Measurements from ENCODE around the gene B3GLCT. TPM values are rescaled to one million over a fixed set of nuclear protein-coding genes. Genes with fewer than 3 reads are reported as not detected.

The B3GLCT gene
- polyA plus RNA-seq, 1 donor from 2014 or later: 6.0 TPM

GRCh38 chr13:31224174-31224669 lies 24.4 kb downstream of the B3GLCT start:
- Mint-ChIP-seq H3K4me3 (peak overlapping the region in 1 of 4 donors; percentile 76), H3K4me1 (peaks cover 0 to 7% (median 6%) of the 10 kb centered on the region in 3 donors), H3K27me3 (no peaks in the 10 kb centered on the region), H3K36me3 (peaks cover 6% of the 10 kb centered on the region), H3K27ac (no peak overlapping the region), H3K9me3 (no peaks in the 10 kb centered on the region)

DNA sequence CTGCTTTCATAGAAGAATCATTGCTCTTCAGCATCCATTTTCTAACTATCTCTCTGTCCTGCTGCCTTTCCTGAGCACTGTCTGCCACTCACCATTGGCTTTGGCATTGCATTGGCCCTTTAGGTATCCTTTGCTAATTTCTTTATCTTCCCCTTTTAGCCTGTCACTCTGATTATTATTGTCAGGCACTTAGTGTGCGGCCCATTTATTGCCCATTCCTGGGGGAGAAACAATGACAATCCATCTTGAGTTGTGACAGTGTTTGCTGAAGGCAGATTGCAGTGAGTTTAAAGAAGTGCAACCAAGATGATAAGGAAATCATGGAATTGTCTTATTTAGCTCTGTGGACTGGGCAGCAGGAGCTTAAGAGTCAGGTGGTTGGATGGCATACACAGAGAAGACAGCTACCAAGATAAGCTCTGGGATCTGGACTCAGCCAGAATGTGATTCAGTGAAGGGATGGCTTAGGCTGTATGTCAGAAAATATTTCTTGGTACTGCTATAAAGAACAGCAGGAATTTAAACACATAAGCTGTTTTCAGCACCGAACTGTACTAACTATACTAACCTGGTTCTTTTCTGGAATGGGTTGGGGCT lies 25.3 kb downstream of the B3GLCT start:
- H3K36me3 Mint-ChIP-seq: peaks cover 9% of the 10 kb centered on the region
- H3K27ac Mint-ChIP-seq: no peak overlapping the region
- H3K27me3 Mint-ChIP-seq: no peaks in the 10 kb centered on the region
- no peaks in the 10 kb centered on the region for H3K9me3 Mint-ChIP-seq
- H3K4me3 Mint-ChIP-seq: no peak overlapping the region
- H3K4me1 Mint-ChIP-seq: peaks cover 0 to 7% (median 6%) of the 10 kb centered on the region in 3 donors

DNA sequence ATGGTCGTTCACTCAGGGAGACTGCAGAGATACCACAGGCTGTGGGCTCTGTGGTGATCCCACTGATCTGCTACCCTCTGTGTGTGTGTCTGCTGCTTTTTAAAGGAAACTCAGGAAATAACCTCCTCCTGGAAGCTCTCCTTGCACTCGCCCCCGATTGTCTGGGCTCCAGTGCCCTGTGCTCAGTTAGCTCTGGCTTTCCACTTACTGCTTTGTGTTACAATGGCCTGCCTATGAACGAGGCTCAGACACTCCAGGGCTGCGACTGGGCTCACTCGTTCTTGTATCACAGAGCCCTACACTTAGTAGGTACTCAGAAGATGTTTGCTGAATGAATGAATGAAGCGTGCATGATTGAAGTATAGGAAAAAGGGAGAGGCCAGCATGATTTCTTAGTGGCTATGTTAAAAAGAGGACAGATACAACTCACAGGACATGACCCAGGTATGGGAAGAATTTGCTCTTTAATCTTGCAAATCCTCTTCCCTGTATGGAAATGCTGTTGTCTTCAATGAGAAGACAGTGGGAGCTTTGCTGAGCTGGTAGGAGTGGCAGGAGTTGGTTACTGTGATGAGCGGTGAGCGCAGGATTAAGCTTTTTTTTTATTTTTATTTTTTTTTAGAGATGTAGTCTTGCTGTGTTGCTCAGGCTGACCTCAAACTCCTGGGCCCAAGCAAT lies 26.4 kb downstream of the B3GLCT start:
- Mint-ChIP-seq H3K9me3 (no peaks in the 10 kb centered on the region), H3K4me1 (peaks cover 0 to 7% (median 6%) of the 10 kb centered on the region in 3 donors), H3K27me3 (no peaks in the 10 kb centered on the region), H3K27ac (no peak overlapping the region), H3K36me3 (peaks cover 12% of the 10 kb centered on the region), H3K4me3 (no peak overlapping the region)

DNA sequence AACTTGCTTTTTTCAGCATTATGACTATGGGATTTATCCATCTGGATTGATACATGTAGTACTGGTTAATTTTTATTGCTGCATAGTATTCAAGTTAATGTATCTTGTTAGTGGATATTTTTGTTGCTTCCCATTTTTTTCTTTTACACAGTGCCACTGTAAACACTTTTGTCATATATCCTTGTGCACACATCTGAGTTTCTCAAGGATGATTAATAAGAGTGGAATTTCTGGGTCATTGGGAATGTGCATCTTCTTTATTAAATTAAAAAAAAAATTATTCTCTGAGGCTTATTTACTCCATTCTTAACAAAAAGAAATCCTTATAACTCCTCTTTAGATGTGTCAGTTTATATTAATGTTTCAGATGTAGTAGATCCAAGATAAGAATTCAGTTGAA lies 27.3 kb downstream of the B3GLCT start:
- Mint-ChIP-seq H3K9me3 (no peaks in the 10 kb centered on the region), H3K27me3 (no peaks in the 10 kb centered on the region), H3K36me3 (peaks cover 10% of the 10 kb centered on the region), H3K4me1 (peaks cover 0 to 7% (median 6%) of the 10 kb centered on the region in 3 donors), H3K27ac (no peak overlapping the region), H3K4me3 (no peak overlapping the region)

DNA sequence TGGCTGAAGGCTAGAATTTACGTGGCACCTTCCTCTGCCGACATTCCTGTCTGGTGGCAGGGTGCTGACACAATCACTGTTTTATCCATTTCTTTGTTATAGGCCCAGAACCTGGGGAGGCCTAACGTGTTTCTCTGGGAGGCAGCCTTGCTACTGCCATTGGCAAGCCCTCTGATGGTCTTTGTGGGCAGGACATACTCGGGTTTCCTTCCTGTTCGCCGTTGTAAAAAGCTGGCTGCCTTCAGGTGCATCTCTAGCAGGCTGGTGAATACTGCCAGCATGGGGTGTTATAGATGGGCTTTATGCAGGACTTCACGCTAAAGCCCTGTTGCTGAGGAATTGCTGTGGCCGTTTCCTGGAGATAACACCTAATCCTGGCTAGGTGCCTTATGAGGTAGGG lies 28.1 kb downstream of the B3GLCT start:
- peaks cover 0 to 7% (median 6%) of the 10 kb centered on the region in 3 donors for H3K4me1 Mint-ChIP-seq
- H3K9me3 Mint-ChIP-seq: no peaks in the 10 kb centered on the region
- H3K27ac Mint-ChIP-seq: no peak overlapping the region
- no peak overlapping the region for H3K4me3 Mint-ChIP-seq
- H3K27me3 Mint-ChIP-seq: no peaks in the 10 kb centered on the region
- peaks cover 10% of the 10 kb centered on the region for H3K36me3 Mint-ChIP-seq

GRCh38 chr13:31234729-31235128 lies 35.0 kb downstream of the B3GLCT start:
- no peaks in the 10 kb centered on the region for H3K27me3 Mint-ChIP-seq

GRCh38 chr13:31236211-31236786 lies 36.5 kb downstream of the B3GLCT start:
- H3K27me3 Mint-ChIP-seq: no peaks in the 10 kb centered on the region

More at GRCh38 chr13:31234729-31235128, 35.0 kb downstream of the B3GLCT start:
- Mint-ChIP-seq H3K9me3 (no peaks in the 10 kb centered on the region), H3K27ac (no peak overlapping the region), H3K4me1 (peaks cover 0 to 5% (median 5%) of the 10 kb centered on the region in 3 donors), H3K4me3 (no peak overlapping the region), H3K36me3 (peaks cover 12% of the 10 kb centered on the region)

GRCh38 chr13:31240921-31241320 lies 41.1 kb downstream of the B3GLCT start:
- Mint-ChIP-seq H3K36me3 (peaks cover 9% of the 10 kb centered on the region), H3K4me1 (peaks cover 0 to 5% (median 5%) of the 10 kb centered on the region in 3 donors), H3K4me3 (no peak overlapping the region), H3K27me3 (no peaks in the 10 kb centered on the region), H3K9me3 (no peaks in the 10 kb centered on the region), H3K27ac (no peak overlapping the region)

More at GRCh38 chr13:31236211-31236786, 36.5 kb downstream of the B3GLCT start:
- peaks cover 0 to 5% (median 5%) of the 10 kb centered on the region in 3 donors for H3K4me1 Mint-ChIP-seq
- no peaks in the 10 kb centered on the region for H3K9me3 Mint-ChIP-seq
- no peak overlapping the region for H3K27ac Mint-ChIP-seq
- H3K36me3 Mint-ChIP-seq: peaks cover 9% of the 10 kb centered on the region
- H3K4me3 Mint-ChIP-seq: no peak overlapping the region

GRCh38 chr13:31242367-31242766 lies 42.6 kb downstream of the B3GLCT start:
- Mint-ChIP-seq H3K4me1 (peaks cover 0 to 3% (median 0%) of the 10 kb centered on the region in 3 donors), H3K4me3 (no peak overlapping the region), H3K36me3 (peaks cover 7% of the 10 kb centered on the region), H3K27me3 (no peaks in the 10 kb centered on the region), H3K27ac (no peak overlapping the region), H3K9me3 (no peaks in the 10 kb centered on the region)

- Mint-ChIP-seq H3K27ac (no peak overlapping the region), H3K4me3 (no peak overlapping the region), H3K9me3 (no peaks in the 10 kb centered on the region), H3K4me1 (peaks cover 0 to 3% (median 0%) of the 10 kb centered on the region in 3 donors), H3K36me3 (peaks cover 7% of the 10 kb centered on the region), H3K27me3 (no peaks in the 10 kb centered on the region)
These were observed 43.1 kb downstream of the B3GLCT start for GRCh38 chr13:31242916-31243315.

DNA sequence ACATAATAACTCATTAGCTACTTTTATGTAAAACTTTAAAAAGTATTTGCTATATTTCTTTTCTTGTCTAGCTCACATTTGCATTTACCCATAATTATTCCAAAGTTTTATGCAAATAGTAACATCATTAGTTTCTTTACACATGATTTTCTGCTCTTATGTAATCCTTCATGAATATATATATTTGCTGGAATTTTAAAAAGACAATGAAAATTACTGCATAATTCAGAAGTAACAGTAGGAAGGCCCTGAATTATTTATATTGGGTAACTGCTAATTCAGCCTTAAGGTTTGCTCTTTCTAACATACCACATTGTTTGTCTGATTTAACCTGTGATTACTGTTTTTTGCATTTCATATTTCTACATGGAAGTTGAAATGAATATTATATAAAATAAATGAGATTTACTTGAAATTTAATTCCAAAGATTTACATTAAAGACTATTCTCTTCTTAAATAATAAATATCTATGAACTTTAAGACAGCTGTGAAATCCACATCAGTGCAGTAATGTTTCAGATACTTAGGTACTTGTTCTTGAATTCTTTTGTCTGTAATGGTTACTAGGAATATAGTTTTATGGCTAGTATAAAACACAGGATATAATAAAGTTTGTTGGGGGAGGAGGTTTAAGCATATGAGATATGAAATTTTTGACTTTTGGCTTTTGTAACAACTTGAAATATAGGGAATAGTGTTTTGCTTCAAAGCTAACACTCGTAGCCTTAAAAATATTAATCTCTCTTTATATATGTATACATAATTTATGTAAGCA lies 46.0 kb downstream of the B3GLCT start:
- Mint-ChIP-seq H3K27me3 (no peaks in the 10 kb centered on the region), H3K27ac (no peak overlapping the region), H3K4me3 (no peak overlapping the region), H3K36me3 (peaks cover 5% of the 10 kb centered on the region), H3K9me3 (no peaks in the 10 kb centered on the region), H3K4me1 (no peaks in the 10 kb centered on the region)

DNA sequence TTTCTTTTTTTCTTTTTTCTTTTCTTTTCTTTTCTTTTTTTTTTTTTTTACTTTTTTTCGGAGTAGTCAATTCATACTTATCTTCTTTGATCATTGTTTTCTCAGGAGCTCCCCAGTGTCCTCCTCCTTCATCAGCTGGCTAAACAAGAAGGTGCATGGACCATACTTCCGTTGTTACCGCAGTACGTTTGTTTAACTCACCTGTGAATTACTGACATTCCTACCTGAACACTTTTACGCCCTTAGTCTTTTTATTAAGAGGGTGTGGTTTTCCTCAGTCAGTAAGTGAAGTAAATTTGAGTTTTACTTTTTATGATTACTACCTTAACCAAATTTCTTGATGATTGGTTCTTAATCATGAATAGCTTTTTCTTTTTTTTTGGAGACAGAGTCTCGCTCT lies 47.1 kb downstream of the B3GLCT start:
- H3K4me1 Mint-ChIP-seq: no peaks in the 10 kb centered on the region
- peak overlapping the region in 1 of 3 donors; percentile 47 for H3K27ac Mint-ChIP-seq
- H3K4me3 Mint-ChIP-seq: no peak overlapping the region
- no peaks in the 10 kb centered on the region for H3K9me3 Mint-ChIP-seq
- H3K36me3 Mint-ChIP-seq: peaks cover 3% of the 10 kb centered on the region
- no peaks in the 10 kb centered on the region for H3K27me3 Mint-ChIP-seq

- no peaks in the 10 kb centered on the region for H3K27me3 Mint-ChIP-seq
- H3K36me3 Mint-ChIP-seq: peaks cover 3% of the 10 kb centered on the region
- peaks cover 0 to 1% (median 0%) of the 10 kb centered on the region in 3 donors for H3K4me1 Mint-ChIP-seq
- peaks cover 0 to 5% (median 0%) of the 10 kb centered on the region in 3 donors for H3K9me3 Mint-ChIP-seq
- no peak overlapping the region for H3K4me3 Mint-ChIP-seq
- H3K27ac Mint-ChIP-seq: no peak overlapping the region
These were observed 48.6 kb downstream of the B3GLCT start for GRCh38 chr13:31248361-31248760.

DNA sequence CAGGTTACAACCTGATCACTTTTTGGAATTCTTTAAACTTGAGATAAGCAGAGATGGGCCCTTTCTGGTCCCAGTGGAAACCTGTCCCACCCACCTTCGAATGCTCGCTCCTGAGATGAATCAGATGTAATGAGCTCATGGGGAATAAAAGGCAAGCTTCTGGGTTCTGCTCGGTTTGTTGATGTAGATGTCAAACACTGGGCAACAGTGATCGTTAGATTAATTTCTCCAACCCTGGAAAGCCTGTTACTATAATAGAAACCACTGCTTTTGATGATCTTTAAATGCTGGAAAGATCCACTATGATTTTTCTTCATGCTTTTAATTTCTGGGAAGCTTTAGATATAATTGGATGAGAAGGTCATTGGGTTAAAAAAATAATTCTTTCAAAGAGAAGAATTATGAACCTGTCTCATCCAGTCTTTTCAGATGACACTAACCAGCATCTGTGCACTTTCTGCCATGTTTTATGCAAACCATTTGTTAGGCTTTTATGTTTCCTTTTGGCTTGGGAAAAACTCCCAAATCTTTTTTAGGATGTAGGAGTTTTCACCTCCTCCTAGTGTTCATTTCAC lies 49.3 kb downstream of the B3GLCT start:
- Mint-ChIP-seq H3K27me3 (no peaks in the 10 kb centered on the region), H3K9me3 (peaks cover 0 to 5% (median 0%) of the 10 kb centered on the region in 3 donors), H3K27ac (no peak overlapping the region), H3K36me3 (peaks cover 3% of the 10 kb centered on the region), H3K4me1 (peaks cover 0 to 1% (median 0%) of the 10 kb centered on the region in 3 donors), H3K4me3 (no peak overlapping the region)
